ENCODE measurements around the gene LBHD1. TPM values are rescaled to one million over a fixed set of nuclear protein-coding genes. Genes with fewer than 3 reads are reported as not detected.

LBHD1 gene
- total RNA-seq, 1 donor from 2014 or later, result 6.1 TPM

- Histone ChIP-seq H3K4me1 (peaks cover 16% of the 10 kb centered on the region), H3K36me3 (peaks cover 78% of the 10 kb centered on the region), H3K27ac (peak overlapping the region; percentile 32), H3K9me3 (no peaks in the 10 kb centered on the region), H3K4me3 (no peak overlapping the region), H3K27me3 (no peaks in the 10 kb centered on the region)
- ATAC-seq (peak; percentile 56), DNase-seq (no peak)
- intact Hi-C loops (cut with DNase I), result no loop called here
- TF ChIP-seq CTCF (IDR thresholded peaks at IDR 0.05), result no peak
Measured at GRCh38 chr11:62713343-62713742, 41.3 kb upstream of the LBHD1 start.

DNA sequence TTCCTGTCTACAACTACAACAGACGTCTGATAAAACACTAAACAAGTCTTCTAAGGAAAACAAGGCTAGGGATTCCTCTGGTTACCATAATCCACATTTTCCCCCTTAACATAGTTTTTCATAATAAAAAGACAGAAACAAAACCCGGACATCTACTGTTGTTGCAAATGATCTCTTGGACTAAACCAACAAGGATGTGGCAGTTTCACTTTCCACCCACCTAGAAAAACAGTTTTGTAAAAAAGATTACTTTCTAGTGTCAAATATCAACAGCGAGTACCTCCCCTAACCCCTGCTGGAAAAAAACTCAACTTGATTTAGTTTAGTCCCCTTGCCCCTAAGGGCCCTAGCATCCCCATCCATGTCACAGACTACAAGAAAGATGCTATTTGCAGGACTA, 40.8 kb upstream of the LBHD1 start:
- DNase-seq (no peak), ATAC-seq (no peak)
- H3K27me3 ChIP-seq, result no peaks in the 10 kb centered on the region
- peak overlapping the region; percentile 5 for H3K27ac ChIP-seq
- intact Hi-C loops (cut with DNase I), result no loop called here
- H3K4me1 ChIP-seq, result peaks cover 19% of the 10 kb centered on the region
- TF ChIP-seq CTCF (IDR thresholded peaks at IDR 0.05), result no peak
- H3K36me3 ChIP-seq, result peaks cover 74% of the 10 kb centered on the region
- no peak overlapping the region for H3K4me3 ChIP-seq
- no peaks in the 10 kb centered on the region for H3K9me3 ChIP-seq

DNA sequence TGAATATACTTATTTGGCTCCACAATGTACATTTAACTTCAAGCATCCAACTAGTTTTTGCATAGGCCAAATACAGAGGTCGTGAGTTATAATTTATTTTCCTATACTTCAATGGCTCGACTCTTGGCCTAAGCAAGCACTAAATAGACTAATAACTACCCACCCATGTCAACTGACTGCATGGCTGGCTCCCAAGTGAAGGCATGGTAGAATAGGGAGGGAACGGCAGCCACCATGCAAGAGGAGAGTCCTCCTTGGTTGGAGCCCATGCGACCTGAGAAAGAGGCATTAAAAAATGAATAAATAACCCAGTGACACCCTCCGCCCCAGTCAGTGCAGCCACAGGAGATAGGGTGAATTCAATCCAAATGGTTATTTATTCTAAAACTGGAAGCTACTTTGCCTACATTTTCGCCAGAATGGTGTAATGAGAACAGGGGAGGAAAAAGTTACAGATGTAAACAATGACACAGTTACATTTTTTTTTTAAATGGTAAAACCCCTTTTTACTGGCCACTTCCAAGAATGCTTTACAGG, 40.3 kb upstream of the LBHD1 start:
- Histone ChIP-seq H3K4me1 (peaks cover 21% of the 10 kb centered on the region), H3K36me3 (peaks cover 68% of the 10 kb centered on the region), H3K27ac (no peak overlapping the region), H3K4me3 (no peak overlapping the region), H3K9me3 (no peaks in the 10 kb centered on the region), H3K27me3 (no peaks in the 10 kb centered on the region)
- ATAC-seq (no peak), DNase-seq (no peak)
- intact Hi-C loops (cut with DNase I), result no loop called here
- TF ChIP-seq CTCF (IDR thresholded peaks at IDR 0.05), result no peak

DNA sequence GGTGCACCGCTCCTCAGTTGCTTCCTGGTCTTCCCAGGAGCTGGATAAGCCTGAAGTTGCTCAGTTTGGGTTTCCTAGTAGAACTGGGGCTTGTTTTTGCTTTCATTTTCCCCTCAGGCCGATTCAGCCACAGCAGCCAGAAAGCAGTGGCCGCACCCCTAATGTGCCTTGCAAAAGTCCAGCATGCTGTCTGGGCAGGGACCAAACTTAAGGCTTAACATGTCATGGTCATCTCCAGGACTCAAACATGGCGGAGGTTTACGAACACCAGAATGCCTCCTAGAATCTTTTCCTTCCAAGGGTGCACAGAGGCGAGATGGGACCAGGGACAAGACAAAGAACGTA, 37.9 kb upstream of the LBHD1 start:
- ATAC-seq (no peak), DNase-seq (peak; percentile 60)
- H3K4me1 ChIP-seq, result peaks cover 39% of the 10 kb centered on the region
- H3K27ac ChIP-seq, result peak overlapping the region; percentile 99
- intact Hi-C loops (cut with DNase I), result no loop called here
- peak overlapping the region; percentile 73 for H3K4me3 ChIP-seq
- H3K27me3 ChIP-seq, result no peaks in the 10 kb centered on the region
- no peaks in the 10 kb centered on the region for H3K9me3 ChIP-seq
- TF ChIP-seq CTCF (IDR thresholded peaks at IDR 0.05), result no peak
- H3K36me3 ChIP-seq, result peaks cover 45% of the 10 kb centered on the region

GRCh38 chr11:62709247-62710000, 37.4 kb upstream of the LBHD1 start:
- H3K4me3 ChIP-seq, result peak overlapping the region; percentile 73
- intact Hi-C loops (cut with DNase I), result no loop called here
- no peaks in the 10 kb centered on the region for H3K9me3 ChIP-seq
- H3K36me3 ChIP-seq, result peaks cover 40% of the 10 kb centered on the region
- H3K27me3 ChIP-seq, result no peaks in the 10 kb centered on the region
- DNase-seq (peak; percentile 97), ATAC-seq (peak; percentile 90)
- no peak for TF ChIP-seq CTCF (IDR thresholded peaks at IDR 0.05)
- H3K27ac ChIP-seq, result peak overlapping the region; percentile 99
- peaks cover 39% of the 10 kb centered on the region for H3K4me1 ChIP-seq
